IMR-90 (cell line): ENCODE data around the gene ACTA1. TPM values are rescaled to one million over a fixed set of nuclear protein-coding genes. Genes with fewer than 3 reads are reported as not detected.

Experiments used
- ATAC-seq: fragments of 200-7000 bp; cut with Tn5 transposase; 2 replicates; pipeline ENCODE4 v1.9.1; 2020; ENCODE audit warnings: low read depth, mild to moderate bottlenecking, moderate library complexity
- BruUV-seq: library from RNA; stranded (reverse); fragments of 400-500 nt; replicated peaks from 2 replicates; lab custom pipeline; 2021; lab: Mats Ljungman, UMichigan
- CTCF ChIA-PET: fragments of 300-600 bp; formaldehyde crosslinking; extraction: SDS; loops from one replicate; lab custom pipeline; 2021; ENCODE audit warnings: antibody characterized with exemption; lab: Yijun Ruan, JAX
- POLR2A ChIA-PET: fragments of 300-600 bp; sonication (Branson Sonifier 250); formaldehyde crosslinking; loops from one replicate; lab custom pipeline; 2022; ENCODE audit warnings: antibody characterized with exemption; ENCODE audit not compliant: unreplicated experiment; lab: Charles Lee
- DNase-seq: peaks from one replicate; pipeline ENCODE4 v3.0.0; 2013
- H2AFZ ChIP-seq: replicated peaks from 2 replicates; pipeline ENCODE3; 2013; ENCODE audit warnings: low read length, mild to moderate bottlenecking; ENCODE audit not compliant: poor library complexity
- H2AK5ac ChIP-seq: 2 replicates; pipeline ENCODE4 v1.6.1; 2013; ENCODE audit warnings: low read depth, low read length, inconsistent platforms
- H2AK9ac ChIP-seq: replicated peaks from 2 replicates; pipeline ENCODE3; 2013; ENCODE audit warnings: mild to moderate bottlenecking, low read depth, low read length, moderate library complexity; ENCODE audit not compliant: poor library complexity
- H2BK120ac ChIP-seq: 2 replicates; pipeline ENCODE4 v1.6.1; 2013; ENCODE audit warnings: low read depth, low read length, inconsistent platforms
- H2BK15ac ChIP-seq: 3 replicates; pipeline ENCODE4 v1.6.1; 2013; ENCODE audit warnings: low read depth, low read length, inconsistent platforms
- H2BK20ac ChIP-seq: 2 replicates; pipeline ENCODE4 v1.6.1; 2013; ENCODE audit warnings: low read depth, mild to moderate bottlenecking, inconsistent platforms, low read length, moderate library complexity
- H2BK5ac ChIP-seq: 2 replicates; pipeline ENCODE4 v1.6.1; 2013; ENCODE audit warnings: mild to moderate bottlenecking, low read depth, low read length, inconsistent platforms; ENCODE audit not compliant: poor library complexity, severe bottlenecking
- H3K14ac ChIP-seq: replicated peaks from 2 replicates; pipeline ENCODE4 v1.6.1; 2013; ENCODE audit warnings: low read depth, low read length, inconsistent platforms
- H3K18ac ChIP-seq: 2 replicates; pipeline ENCODE4 v1.6.1; 2013; ENCODE audit warnings: low read depth, low read length, control low read depth
- H3K23ac ChIP-seq: 2 replicates; pipeline ENCODE4 v1.6.1; 2013; ENCODE audit warnings: low read depth, low read length, inconsistent platforms
- H3K27ac ChIP-seq: 2 replicates; pipeline ENCODE4 v1.5.1; 2013; ENCODE audit warnings: mild to moderate bottlenecking, control low read depth, low read length; ENCODE audit not compliant: insufficient read depth
- H3K27me3 ChIP-seq: 2 replicates; pipeline ENCODE4 v1.6.1; 2013; ENCODE audit warnings: low read length; ENCODE audit not compliant: control insufficient read depth, insufficient read depth
- H3K36me3 ChIP-seq: 2 replicates; pipeline ENCODE4 v1.6.1; 2013; ENCODE audit warnings: low read length, mixed read lengths; ENCODE audit not compliant: control insufficient read depth, insufficient read depth
- H3K4ac ChIP-seq: 2 replicates; pipeline ENCODE4 v1.6.1; 2013; ENCODE audit warnings: low read depth, low read length, inconsistent platforms
- H3K4me1 ChIP-seq: 2 replicates; pipeline ENCODE4 v1.6.1; 2013; ENCODE audit warnings: low read length, mixed read lengths; ENCODE audit not compliant: control insufficient read depth, insufficient read depth
- H3K4me2 ChIP-seq: 2 replicates; pipeline ENCODE4 v1.6.1; 2013; ENCODE audit warnings: low read depth, mild to moderate bottlenecking, control low read depth, low read length, moderate library complexity
- H3K4me3 ChIP-seq: 2 replicates; pipeline ENCODE4 v1.5.1; 2013; ENCODE audit warnings: low read depth, mild to moderate bottlenecking, control low read depth, low read length, moderate library complexity; ENCODE audit not compliant: insufficient read depth
- H3K56ac ChIP-seq: 2 replicates; pipeline ENCODE4 v1.6.1; 2013; ENCODE audit warnings: low read length, inconsistent platforms; ENCODE audit not compliant: insufficient read depth; ENCODE audit errors: extremely low read depth
- H3K79me1 ChIP-seq, 2 experiments: 2 replicates each; pipeline ENCODE4 v1.6.1; 2013; ENCODE audit warnings: low read length in 2 of 2, inconsistent platforms in 1 of 2, low read depth in 1 of 2
- H3K9ac ChIP-seq: 2 replicates; pipeline ENCODE4 v1.6.1; 2013; ENCODE audit warnings: low read depth, low read length, control low read depth
- H3K9me1 ChIP-seq: 2 replicates; pipeline ENCODE4 v1.6.1; 2013; ENCODE audit warnings: low read length, inconsistent platforms; ENCODE audit not compliant: insufficient read depth
- H3K9me3 ChIP-seq: 2 replicates; pipeline ENCODE4 v1.6.1; 2013; ENCODE audit warnings: low read length; ENCODE audit not compliant: control insufficient read depth, insufficient read depth
- H4K20me1 ChIP-seq: 2 replicates; pipeline ENCODE4 v1.6.1; 2013; ENCODE audit warnings: low read length, inconsistent platforms; ENCODE audit not compliant: insufficient read depth
- H4K5ac ChIP-seq: 2 replicates; pipeline ENCODE4 v1.6.1; 2013; ENCODE audit warnings: mild to moderate bottlenecking, low read depth, low read length, control low read depth
- H4K8ac ChIP-seq, 2 experiments: 2 replicates each; pipeline ENCODE4 v1.6.1; 2013; ENCODE audit warnings: low read depth in 2 of 2, low read length in 2 of 2, control low read depth in 1 of 2, inconsistent platforms in 1 of 2
- H4K91ac ChIP-seq: 2 replicates; pipeline ENCODE4 v1.6.1; 2013; ENCODE audit warnings: low read depth, low read length, inconsistent platforms; ENCODE audit not compliant: insufficient read depth
- FOS ChIP-seq: fragments of 150-350 bp; IDR thresholded peaks from 2 replicates; pipeline ENCODE4 v1.6.1; 2016; ENCODE audit warnings: low read depth, low read length
- MAFK ChIP-seq: IDR thresholded peaks from 2 replicates; pipeline ENCODE4 v1.6.1; 2012; ENCODE audit warnings: low read depth, low read length, improper control_type of control experiment
- MAZ ChIP-seq: IDR thresholded peaks from 2 replicates; pipeline ENCODE4 v1.6.1; 2012; ENCODE audit warnings: low read depth, mild to moderate bottlenecking, low read length, improper control_type of control experiment, moderate library complexity, borderline replicate concordance
- MXI1 ChIP-seq: IDR thresholded peaks from 2 replicates; pipeline ENCODE4 v1.6.1; 2012; ENCODE audit warnings: low read depth, mild to moderate bottlenecking, low read length, moderate library complexity, borderline replicate concordance
- NFE2L2 ChIP-seq: fragments of 150-350 bp; IDR thresholded peaks from 2 replicates; pipeline ENCODE4 v1.6.1; 2016; ENCODE audit warnings: low read depth, mild to moderate bottlenecking, low read length
- RFX5 ChIP-seq: IDR thresholded peaks from 2 replicates; pipeline ENCODE4 v1.8.0; 2012; ENCODE audit warnings: low read depth, mild to moderate bottlenecking, low read length, moderate library complexity
- SMC3 ChIP-seq: fragments of 150-350 bp; IDR thresholded peaks from 2 replicates; pipeline ENCODE4 v1.6.1; 2016; ENCODE audit warnings: low read depth, mild to moderate bottlenecking, antibody characterized with exemption, low read length, moderate library complexity
- WGBS, 2 experiments: methylation state at CpG; one replicate each; pipeline versions ENCODE4 v1.1.5 to v1.1.7; 2013; ENCODE audit warnings: missing lambda C conversion rate in 2 of 2; ENCODE audit not compliant: insufficient read length in 1 of 2; ENCODE audit errors: extremely low coverage in 2 of 2; 5-methylcytosine and 5-hydroxymethylcytosine counted together
- dilution Hi-C: fragments of 300-500 bp; cut with HindIII; formaldehyde crosslinking; loops from one replicate; pipeline ENCODE4 v1.14.3; 2018; ENCODE audit warnings: low sequenced_read_pairs; ENCODE audit not compliant: unreplicated experiment
- in situ Hi-C: fragments of 300-500 bp; cut with MboI; formaldehyde crosslinking; loops from 3 replicates; pipeline ENCODE4 v1.14.3; 2019; ENCODE audit warnings: low sequenced_read_pairs, inconsistent platforms, mixed read lengths
- intact Hi-C: fragments of 100-400 bp; cut with micrococcal nuclease; formaldehyde crosslinking; loops from 2 replicates; pipeline ENCODE4 v1.10.0; 2022
- polyA plus RNA-seq, 3 experiments: library from polyadenylated mRNA; depleted of rRNA; stranded (reverse); fragments of >200 nt; gene quantifications; 2 replicates each; pipeline ENCODE4 v1.2.3, GENCODE V29; 2012; ENCODE audit warnings: low replicate concordance in 1 of 3
- total RNA-seq: library from RNA; depleted of rRNA; stranded (reverse); fragments of >200 nt; gene quantifications from 2 replicates; pipeline ENCODE4 v1.2.3, GENCODE V29; 2012
- TF ChIP-seq, protein P1 (sequence below): conservative IDR thresholded peaks from 2 replicates; pipeline ENCODE4 v1.5.1; 2012; ENCODE audit warnings: mild to moderate bottlenecking, low read depth, low read length, improper control_type of control experiment

ACTA1 gene
- total and polyA plus RNA-seq, 2 of the 4 experiments (the other 2 are of a cell fraction), result not detected

DNA sequence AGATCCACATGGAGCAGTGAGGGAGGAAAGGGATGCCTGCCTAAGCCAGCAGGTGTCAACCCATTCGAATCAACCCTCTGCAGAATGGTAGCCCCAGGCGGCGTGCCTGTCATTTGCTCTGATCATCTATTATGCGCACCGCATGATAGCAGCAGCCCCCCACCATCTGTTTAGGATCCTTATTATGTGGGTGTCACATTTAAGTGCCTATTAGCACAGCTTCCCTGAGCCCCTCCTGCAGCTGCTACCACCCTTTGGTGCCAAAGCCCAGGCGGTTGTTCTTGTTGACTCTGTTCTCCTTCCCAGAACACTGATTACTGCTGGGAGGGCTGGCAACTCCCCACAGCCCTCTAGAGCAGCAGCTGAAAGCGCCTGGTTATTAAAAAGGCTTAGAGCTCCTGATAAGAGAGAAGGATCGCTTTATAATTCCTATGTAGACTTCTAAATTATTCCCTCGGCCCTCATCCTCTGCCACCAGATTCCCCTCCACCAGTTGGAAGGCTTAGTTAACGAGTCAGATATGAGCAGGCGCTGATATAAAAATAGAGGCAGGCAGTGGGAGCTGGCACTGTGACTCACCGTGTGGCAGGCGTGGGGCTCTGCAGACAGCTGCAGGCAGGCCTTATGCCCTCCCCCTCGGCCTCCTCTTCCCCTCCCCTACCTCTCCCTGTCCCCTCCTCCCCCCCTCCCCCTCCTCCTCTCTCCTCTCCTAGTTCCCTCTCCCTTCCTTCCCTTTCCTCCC is 23.0 kb downstream of the ACTA1 start:
- Histone ChIP-seq H2BK5ac (no peak overlapping the region), H3K18ac (no peak overlapping the region), H3K56ac (no peak overlapping the region), H2BK120ac (no peak overlapping the region), H2BK20ac (no peak overlapping the region), H3K4me2 (no peak overlapping the region), H3K27me3 (peaks cover 27% of the 10 kb centered on the region), H3K9me1 (peaks cover 4% of the 10 kb centered on the region; the same call in 1 of the 2 replicates), H3K9ac (no peak overlapping the region), H3K4ac (no peak overlapping the region; the same call in 1 of the 2 replicates), H3K79me1 (no peaks in the 10 kb centered on the region), H2AK5ac (no peak overlapping the region), H2AK9ac (peak overlapping the region; percentile 9), H3K23ac (no peak overlapping the region; the same call in 1 of the 2 replicates), H3K27ac (no peak overlapping the region), H4K91ac (no peak overlapping the region), H3K4me3 (no peak overlapping the region), H4K8ac (no peak overlapping the region), H4K20me1 (no peaks in the 10 kb centered on the region), H4K5ac (no peak overlapping the region), H2AFZ (peak overlapping the region; percentile 50), H3K4me1 (peaks cover 7% of the 10 kb centered on the region; the same call in 1 of the 2 replicates), H3K36me3 (no peaks in the 10 kb centered on the region), H3K9me3 (no peaks in the 10 kb centered on the region), H3K14ac (no peak overlapping the region), H2BK15ac (no peak overlapping the region)
- WGBS, 2 experiments, result no CpG with 5 or more reads among the region's 14 CpGs
- POLR2A ChIA-PET, result no interaction called here
- no TSS peak for BruUV-seq
- TF ChIP-seq NFE2L2 (no peak), MAFK (no peak), MXI1 (no peak), MAZ (no peak), SMC3 (no peak), RFX5 (no peak), FOS (0 out of 2 replicates have a peak, but pooled peaks have one; percentile 32)
- TF ChIP-seq, protein P1, sequence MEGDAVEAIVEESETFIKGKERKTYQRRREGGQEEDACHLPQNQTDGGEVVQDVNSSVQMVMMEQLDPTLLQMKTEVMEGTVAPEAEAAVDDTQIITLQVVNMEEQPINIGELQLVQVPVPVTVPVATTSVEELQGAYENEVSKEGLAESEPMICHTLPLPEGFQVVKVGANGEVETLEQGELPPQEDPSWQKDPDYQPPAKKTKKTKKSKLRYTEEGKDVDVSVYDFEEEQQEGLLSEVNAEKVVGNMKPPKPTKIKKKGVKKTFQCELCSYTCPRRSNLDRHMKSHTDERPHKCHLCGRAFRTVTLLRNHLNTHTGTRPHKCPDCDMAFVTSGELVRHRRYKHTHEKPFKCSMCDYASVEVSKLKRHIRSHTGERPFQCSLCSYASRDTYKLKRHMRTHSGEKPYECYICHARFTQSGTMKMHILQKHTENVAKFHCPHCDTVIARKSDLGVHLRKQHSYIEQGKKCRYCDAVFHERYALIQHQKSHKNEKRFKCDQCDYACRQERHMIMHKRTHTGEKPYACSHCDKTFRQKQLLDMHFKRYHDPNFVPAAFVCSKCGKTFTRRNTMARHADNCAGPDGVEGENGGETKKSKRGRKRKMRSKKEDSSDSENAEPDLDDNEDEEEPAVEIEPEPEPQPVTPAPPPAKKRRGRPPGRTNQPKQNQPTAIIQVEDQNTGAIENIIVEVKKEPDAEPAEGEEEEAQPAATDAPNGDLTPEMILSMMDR, result no peak
- in situ Hi-C loops, result no loop called here
- CTCF ChIA-PET, result interaction anchor here (0.6 to 1.9 kb wide), 2 partner anchors 17 to 755 kb away, joined by 3 to 5 read pairs; no protein-coding TSS in a partner anchor
- ATAC-seq (peak; percentile 88), DNase-seq (peak; percentile 49)
- dilution Hi-C loops, result no loop called here
- intact Hi-C loops, result no loop called here
